NCI-H460 (cell line): ENCODE measurements around the gene KATNB1. TPM values are rescaled to one million over a fixed set of nuclear protein-coding genes. Genes with fewer than 3 reads are reported as not detected.
"Not testable (repeated sequence)": the region's sequence is repeated elsewhere in the genome, so short reads cannot be mapped to it uniquely, and the experiment has no call there.

ENCODE experiments used
- DNase-seq: peaks from one replicate; pipeline ENCODE4 v3.0.0-alpha.2; 2016; ENCODE audit warnings: low read depth; ENCODE audit errors: extremely low read depth
- total RNA-seq: library from RNA; depleted of rRNA; stranded (reverse); fragments of >200 nt; shearing (Covaris generic); gene quantifications from 2 replicates; pipeline ENCODE4 v1.2.3, GENCODE V29; 2014

The KATNB1 gene
- total RNA-seq, 1 experiment from 2014 or later, result 64.7 TPM

GRCh38 chr16:57724531-57724930 is 11.0 kb upstream of the KATNB1 start:
- no peak for DNase-seq

GRCh38 chr16:57725151-57725550 is 10.4 kb upstream of the KATNB1 start:
- DNase-seq, result no peak

DNA sequence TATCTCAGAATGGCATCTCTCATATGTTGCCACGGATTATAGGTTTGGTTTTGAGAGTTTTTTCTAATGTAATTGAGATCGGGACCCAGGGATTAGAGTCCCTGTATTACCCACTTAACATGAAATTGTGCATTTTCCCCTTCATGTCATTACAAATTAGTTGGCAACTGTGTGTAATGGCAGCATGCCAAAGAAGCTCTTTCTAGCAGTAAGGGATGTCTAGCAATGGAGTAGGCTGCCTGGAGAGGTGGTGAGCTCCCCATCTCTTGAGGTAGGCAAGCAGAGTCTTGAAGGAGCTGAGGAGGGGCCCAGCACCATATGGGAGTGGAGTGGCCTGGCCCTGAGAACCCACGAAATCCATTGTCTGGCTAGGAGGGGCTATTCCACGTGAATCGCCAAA is 10.0 kb upstream of the KATNB1 start:
- DNase-seq, result no peak

DNA sequence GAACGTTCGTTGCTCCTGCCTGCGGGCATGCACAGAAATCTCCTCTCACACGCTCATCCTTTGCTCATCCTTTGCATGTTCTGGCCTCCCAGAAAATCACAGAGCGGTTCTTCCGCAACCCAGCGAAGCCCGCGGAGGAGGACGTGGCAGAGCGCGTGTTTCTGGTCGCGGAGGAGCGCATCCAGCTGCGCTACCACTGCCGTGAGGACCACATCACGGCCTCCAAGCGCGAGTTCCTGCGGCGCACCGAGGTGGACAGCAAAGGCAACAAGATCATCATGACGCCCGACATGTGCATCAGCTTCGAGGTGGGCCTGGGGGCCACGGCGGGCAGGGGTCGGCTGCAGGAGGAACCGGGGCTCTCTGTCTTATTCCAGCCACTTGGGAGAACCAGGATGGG is 9.6 kb upstream of the KATNB1 start:
- DNase-seq, result no peak

- DNase-seq, result no peak
These were observed 9.1 kb upstream of the KATNB1 start for GRCh38 chr16:57726433-57726947.

- DNase-seq, result no peak
These were observed 8.0 kb upstream of the KATNB1 start for GRCh38 chr16:57727610-57728009.

DNA sequence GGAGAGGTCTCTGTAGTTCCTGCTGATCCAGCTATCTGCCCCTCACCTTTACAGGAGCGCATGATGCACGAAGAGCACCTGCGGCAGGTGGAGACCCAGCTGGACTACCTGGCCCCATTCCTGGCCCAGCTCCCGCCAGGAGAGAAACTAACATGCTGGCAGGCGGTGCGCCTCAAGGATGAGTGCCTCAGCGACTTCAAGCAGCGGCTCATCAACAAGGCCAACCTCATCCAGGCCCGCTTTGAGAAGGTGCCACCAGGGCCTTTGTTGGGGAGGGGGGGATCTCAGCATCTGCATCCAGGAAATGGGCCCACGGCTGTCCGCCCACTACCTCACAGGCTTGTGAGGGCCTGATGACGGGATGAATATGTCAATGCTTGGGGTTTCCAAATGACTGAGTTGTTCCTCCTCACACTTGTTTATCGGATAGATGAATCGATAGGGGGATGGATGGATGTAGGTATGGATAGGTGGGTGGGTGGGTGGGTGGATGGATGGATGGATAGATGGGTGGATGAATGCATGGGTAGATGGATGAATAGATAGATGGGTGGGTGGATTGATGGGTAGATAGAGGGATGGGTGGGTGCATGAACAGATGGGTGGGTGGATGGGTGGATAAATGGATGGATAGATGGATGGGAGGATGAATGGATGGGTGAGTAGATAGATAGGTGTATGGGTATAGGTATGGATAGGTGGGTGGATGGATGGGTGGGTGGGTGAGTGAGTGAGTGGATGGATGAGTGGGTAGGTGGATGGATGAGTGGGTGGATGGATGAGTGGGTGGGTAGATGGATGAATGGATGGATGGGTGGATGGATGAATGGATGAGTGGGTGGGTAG is 7.0 kb upstream of the KATNB1 start:
- no peak for DNase-seq

DNA sequence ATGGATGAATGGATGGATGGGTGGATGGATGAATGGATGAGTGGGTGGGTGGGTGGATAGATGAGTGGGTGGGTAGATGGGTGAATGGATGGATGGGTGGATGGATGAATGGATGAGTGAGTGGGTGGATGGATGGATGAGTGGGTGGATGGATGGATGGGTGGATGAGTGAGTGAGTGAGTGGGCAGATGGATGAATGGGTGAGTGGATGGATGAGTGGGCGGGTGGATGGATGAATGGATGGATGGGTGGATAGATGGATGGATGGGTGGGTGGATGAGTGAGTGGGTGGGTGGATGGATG is 6.4 kb upstream of the KATNB1 start:
- DNase-seq, result no peak

DNA sequence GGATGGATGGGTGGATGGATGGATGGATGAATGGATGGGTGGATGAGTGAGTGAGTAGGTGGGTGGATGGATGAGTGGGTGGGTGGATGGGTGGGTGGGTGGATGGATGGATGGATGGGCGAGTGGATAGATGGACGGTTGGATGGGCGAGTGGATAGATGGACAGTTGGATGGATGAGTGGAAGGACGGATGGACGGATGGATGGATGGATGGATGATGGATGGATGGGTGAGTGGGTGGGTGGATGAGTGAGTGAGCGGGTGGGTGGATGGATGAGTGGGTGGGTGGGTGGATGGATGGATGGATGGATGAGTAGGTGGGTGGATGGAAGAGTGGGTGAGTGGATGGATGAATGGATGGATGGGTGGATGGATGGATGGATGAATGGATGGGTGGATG is 5.7 kb upstream of the KATNB1 start:
- DNase-seq, result not testable (repeated sequence)

DNA sequence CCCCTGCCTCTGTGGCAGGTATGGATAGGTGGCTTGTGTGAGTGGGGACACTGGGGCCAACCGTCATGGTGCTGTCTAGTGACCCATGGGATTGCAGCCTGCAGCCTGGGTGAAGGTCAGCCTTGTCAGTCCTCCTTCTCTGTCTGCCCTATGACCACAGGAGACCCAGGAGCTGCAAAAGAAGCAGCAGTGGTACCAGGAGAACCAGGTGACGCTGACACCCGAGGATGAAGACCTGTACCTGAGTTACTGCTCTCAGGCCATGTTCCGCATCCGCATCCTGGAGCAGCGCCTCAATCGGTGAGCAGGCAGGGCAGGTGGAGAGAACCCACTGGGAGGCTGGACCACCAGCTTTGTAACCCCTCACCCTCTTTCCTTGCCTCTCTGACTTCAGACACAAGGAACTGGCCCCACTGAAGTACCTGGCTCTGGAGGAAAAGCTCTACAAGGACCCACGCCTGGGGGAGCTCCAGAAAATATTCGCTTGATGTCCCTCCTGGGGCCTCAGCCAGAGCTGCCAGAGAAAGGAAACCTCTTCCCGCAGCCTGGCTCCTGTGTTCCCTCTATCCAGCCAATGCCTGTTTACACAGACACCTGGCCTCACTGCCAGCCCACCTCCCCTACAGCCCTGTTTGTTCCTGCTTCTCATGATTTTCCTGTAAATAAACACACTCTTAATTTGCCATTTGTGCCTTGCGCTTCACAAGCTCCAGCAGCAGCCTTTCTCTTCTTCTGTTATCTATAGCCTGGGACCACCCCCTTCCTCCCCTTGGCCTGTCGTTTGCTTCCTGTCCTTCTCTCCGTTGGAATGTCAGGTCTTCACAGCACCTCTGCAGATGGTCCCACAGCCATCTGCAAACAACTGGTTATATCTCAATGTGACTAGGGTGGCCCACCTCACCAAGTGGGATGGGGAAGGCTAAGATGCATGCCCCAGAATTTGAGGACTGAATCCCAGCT is 4.5 kb upstream of the KATNB1 start:
- no peak for DNase-seq

DNA sequence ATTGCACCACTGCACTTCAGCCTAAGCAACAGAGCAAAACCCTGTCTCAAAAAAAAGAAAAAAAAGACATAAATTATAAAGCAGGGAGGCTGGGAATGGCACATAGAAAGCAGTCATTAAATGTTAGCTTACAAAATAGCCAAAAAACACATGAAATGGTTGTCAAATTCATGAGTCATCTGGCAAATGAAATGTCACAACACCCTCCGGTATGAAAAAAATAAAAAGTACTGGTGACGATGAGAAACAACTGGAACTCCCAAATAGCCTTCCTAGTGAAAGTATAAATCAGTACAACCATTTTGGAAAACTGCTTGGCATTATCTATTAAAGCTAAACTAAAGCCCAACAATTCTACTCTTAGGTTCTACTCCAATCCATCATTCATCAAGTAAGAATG is 3.5 kb upstream of the KATNB1 start:
- DNase-seq, result no peak

DNA sequence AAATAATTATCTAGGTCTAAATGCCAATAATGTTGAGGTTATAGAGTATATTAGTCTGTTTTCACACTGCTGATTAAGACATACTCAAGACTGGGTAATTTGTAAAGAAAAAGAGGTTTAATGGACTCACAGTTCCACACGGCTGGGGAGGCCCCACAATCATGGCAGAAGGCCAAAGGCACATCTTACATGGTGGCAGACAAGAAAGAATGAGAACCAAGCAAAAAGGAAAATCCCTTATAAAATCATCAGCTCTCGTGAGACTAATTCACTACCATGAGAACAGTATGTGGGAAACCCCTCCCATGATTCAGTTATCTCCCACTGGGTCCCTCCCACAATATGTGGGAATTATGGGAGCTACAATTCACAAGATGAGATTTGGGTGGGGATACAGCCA is 2.9 kb upstream of the KATNB1 start:
- no peak for DNase-seq

DNA sequence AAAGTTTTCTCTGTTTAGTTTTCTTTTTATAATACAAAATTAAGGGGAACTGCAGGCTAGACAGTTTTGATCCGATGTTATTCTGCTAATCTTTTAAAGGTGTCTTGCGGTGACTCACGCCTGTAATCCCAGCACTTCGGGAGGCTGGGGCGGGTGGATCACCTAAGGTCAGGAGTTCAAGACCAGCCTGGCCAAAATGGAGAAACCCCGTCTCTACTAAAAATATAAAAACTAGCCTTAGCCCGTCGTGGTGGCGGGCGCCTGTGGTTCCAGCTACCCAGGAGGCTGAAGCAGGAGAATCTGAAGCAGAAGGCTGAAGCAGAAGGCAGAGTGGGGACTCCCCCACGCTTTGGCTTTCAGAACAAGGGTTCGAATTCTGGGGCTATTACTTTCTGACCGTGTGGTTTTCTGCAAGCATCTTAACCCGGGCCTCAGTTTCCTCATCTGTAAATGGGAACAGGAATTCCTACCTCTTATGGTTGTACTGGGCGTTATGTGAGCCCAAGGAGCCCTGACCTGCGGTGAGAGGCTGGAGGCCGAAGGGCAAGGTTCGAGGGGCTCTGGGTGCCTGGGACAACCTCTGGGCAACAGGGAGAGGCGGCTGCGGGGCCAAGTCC is 1.2 kb upstream of the KATNB1 start:
- no peak for DNase-seq

DNA sequence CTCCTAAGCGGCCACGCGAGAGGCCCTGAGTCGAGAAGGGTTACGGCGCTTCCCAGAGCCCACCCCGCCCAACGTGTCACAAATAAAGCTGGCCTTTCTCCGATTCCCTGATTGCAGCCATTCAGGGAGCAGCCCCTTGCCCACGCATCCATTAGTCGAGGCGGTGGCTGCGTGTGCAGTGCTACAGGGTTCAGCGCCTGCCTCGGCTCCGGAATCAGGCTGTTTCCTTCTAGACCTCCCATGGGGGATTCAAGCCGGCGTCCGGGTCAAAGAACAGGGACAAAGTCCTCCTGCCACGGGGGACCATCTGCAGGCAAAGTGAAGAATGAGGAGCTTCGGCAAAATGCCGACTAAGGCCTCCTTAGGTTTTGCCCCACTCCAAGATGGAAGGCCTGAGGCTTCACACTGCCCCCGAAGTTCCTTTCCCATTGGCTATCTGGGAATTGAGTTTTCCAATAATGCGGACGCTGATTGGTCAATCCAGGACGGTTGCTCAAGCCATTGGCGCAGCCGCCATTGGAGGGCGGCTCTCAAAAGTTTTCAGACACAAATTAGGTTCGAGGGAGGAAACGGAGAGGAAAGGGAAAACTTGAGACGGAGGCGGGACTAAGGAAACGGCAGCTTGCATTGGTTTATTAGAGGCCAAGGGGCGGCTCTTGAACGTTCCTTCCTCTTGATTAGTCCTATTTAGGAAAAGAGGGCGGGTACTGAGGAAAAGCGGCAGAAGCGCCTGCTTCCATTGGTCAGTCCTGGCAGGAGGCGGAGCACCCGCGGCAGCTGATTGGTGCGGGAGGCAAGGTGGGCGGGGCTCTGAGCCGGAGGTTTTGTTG is 430 bp upstream of the KATNB1 start:
- DNase-seq, result peak; percentile 100

GRCh38 chr16:57736419-57737351 is 1.1 kb downstream of the KATNB1 start:
- peak; percentile 45 for DNase-seq

DNA sequence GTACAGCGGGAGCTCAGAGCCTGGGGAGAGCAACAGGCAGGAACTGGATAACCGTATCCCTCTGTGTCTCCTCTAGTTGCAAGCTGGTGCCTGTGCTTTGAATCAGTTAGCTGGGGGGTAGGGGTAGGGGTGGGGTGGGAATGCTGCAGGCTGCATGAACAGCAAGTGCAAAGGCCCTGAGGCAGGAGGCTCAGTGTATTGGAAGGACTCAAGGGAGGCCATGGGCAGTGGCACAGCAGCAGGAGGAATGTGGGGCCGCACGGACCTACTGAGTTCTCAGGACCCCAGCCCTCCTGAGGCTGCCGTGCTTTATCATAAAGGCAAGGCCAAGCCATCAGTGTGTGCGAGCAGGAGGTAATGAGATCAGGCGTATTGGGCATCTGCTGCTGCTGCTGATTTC is 3.3 kb downstream of the KATNB1 start:
- DNase-seq, result no peak

DNA sequence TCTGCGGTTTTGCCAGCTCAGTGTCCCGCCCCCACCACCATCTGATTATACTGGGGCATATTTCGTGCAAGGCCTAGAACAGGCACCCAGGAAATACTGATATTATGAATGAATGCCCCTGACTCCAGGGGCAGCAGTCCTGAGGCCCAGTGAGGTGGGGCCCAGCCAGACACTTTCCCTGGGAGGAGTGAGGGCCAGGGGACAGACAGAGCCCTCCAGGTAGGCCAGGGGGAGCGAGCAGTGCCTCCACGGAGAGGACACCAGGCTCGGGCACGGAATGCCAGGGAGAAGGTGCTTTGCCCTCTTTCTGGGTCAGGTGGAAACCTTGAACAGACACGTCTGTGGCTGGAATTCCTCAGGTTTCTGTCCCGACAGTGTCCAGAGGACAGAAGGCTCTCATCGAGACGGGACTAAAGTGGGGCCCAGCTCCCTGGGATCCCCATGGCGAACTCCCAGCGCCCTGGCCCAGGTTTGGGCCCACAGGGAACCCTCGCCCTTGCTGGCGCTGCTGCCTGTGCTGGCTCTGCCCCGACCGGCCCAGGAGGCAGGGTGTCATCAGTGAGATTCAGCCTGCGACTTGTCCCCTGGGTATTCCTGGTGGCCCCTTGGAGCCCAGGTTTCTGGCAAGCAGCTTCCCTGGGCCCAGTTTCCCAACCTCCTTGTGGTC is 4.3 kb downstream of the KATNB1 start:
- no peak for DNase-seq

GRCh38 chr16:57740423-57741071 is 5.0 kb downstream of the KATNB1 start:
- DNase-seq, result no peak
